ENCODE measurements around the gene NTN4. TPM values are rescaled to one million over a fixed set of nuclear protein-coding genes. Genes with fewer than 3 reads are reported as not detected.

Gene NTN4
- polyA plus RNA-seq, 1 experiment, result 582 TPM

DNA sequence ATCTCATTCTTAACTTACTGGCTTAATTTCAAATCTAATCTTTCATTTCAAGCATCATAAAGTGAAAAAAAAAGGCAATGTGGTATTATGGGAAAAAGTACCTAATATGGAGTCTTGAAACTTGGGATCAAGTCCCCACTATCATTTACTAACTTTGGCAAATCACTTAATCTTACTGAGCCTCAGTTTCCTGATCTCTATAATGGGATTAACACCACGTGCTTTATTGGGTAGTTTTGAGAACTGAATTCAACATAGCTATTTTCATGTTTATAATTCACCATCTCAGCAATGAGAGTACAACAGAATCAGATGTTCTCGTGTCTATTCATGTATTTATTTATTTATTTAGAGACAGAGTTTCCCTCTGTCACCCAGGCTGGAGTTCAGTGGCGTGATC lies 78.3 kb downstream of the NTN4 start:
- ChIA-PET POLR2A (no interaction called here), CTCF (no interaction called here)
- H3K4me3 ChIP-seq (ENCODE audit: low read depth, low read length), result no peak overlapping the region
- no peaks in the 10 kb centered on the region for H3K27me3 ChIP-seq (ENCODE audit: control insufficient read depth, insufficient read depth, low read length)
- TF ChIP-seq, protein P1, sequence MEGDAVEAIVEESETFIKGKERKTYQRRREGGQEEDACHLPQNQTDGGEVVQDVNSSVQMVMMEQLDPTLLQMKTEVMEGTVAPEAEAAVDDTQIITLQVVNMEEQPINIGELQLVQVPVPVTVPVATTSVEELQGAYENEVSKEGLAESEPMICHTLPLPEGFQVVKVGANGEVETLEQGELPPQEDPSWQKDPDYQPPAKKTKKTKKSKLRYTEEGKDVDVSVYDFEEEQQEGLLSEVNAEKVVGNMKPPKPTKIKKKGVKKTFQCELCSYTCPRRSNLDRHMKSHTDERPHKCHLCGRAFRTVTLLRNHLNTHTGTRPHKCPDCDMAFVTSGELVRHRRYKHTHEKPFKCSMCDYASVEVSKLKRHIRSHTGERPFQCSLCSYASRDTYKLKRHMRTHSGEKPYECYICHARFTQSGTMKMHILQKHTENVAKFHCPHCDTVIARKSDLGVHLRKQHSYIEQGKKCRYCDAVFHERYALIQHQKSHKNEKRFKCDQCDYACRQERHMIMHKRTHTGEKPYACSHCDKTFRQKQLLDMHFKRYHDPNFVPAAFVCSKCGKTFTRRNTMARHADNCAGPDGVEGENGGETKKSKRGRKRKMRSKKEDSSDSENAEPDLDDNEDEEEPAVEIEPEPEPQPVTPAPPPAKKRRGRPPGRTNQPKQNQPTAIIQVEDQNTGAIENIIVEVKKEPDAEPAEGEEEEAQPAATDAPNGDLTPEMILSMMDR (IDR thresholded peaks at IDR 0.05; ENCODE audit: insufficient read depth, low read depth, low read length), result no peak
- peaks cover 3% of the 10 kb centered on the region for H3K36me3 ChIP-seq (ENCODE audit: control insufficient read depth, insufficient read depth, low read length)
- no peak for DNase-seq (ENCODE audit: low read depth)

DNA sequence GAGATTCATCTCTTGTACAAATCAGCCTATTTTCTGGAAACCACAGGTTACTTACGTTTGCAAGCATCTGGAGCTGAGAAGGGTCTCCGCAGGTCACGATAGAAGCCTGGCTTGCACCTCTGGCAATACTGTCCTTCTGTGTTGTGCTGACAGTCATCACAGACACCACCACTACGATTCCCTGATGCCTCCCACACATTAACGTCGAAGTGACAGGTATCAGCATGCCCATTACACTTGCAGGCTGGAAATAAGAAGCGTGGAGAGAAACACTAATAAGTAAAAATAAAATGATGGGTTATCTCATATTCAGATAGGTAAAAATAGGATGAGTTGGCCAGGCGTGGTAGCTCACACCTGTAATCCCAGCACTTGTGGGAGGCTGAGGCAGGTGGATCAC lies 80.2 kb downstream of the NTN4 start:
- ChIA-PET CTCF (no interaction called here), POLR2A (no interaction called here)
- TF ChIP-seq, protein P1 (IDR thresholded peaks at IDR 0.05; ENCODE audit: insufficient read depth, low read depth, low read length), result no peak

DNA sequence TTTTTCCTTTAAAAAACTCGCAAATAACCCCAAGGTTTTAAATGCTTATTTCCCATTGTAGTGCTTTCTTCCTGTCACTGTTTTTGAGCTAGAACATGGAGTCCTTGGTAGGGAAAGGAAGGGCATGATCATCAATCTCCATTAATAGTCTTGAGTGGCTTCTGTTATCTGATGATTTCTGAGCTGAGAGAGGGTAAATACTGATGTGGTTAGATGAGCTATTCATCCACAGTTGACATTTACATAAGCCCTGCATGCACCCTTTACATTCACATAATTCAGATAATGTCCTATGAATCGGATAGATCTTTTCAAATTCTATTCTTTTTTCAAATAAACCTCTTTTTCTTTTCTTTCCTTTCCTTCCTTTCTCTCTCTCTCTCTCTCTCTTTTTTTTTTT lies 81.4 kb downstream of the NTN4 start:
- TF ChIP-seq, protein P1 (IDR thresholded peaks at IDR 0.05; ENCODE audit: insufficient read depth, low read depth, low read length), result no peak
- Histone ChIP-seq H3K4me3 (ENCODE audit: low read depth, low read length) (no peak overlapping the region), H3K36me3 (ENCODE audit: control insufficient read depth, insufficient read depth, low read length) (peaks cover 6% of the 10 kb centered on the region), H3K27me3 (ENCODE audit: control insufficient read depth, insufficient read depth, low read length) (no peaks in the 10 kb centered on the region)
- CTCF ChIA-PET, result interaction anchor here (1.1 kb wide), 1 partner anchor 86 kb away, joined by 3 read pairs; no protein-coding TSS in a partner anchor
- DNase-seq (ENCODE audit: low read depth), result no peak
- POLR2A ChIA-PET, result no interaction called here

More for the DNA sequence above, 80.2 kb downstream of the NTN4 start:
- DNase-seq (ENCODE audit: low read depth), result no peak
- no peak overlapping the region for H3K4me3 ChIP-seq (ENCODE audit: low read depth, low read length)
- H3K36me3 ChIP-seq (ENCODE audit: control insufficient read depth, insufficient read depth, low read length), result peaks cover 5% of the 10 kb centered on the region
- H3K27me3 ChIP-seq (ENCODE audit: control insufficient read depth, insufficient read depth, low read length), result no peaks in the 10 kb centered on the region

DNA sequence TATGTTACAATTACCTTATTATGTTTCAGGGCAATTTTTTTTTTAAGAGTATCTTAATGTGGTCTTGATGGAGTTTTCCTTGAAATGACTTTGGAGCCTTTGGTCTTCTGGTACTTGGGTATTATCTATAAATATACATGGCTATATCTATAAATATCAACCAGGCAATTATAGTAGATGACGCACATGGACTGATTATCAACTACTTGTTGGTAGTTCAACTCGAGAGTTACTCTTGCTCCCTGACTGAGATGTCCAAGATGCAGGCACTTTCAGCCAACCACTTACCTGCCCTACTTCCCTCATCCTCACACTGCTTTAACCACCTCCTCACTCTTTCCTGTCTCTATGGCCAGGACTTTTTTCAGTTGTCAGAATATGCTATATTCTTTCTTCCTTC lies 85.4 kb downstream of the NTN4 start:
- Histone ChIP-seq H3K4me3 (ENCODE audit: low read depth, low read length) (no peak overlapping the region), H3K36me3 (ENCODE audit: control insufficient read depth, insufficient read depth, low read length) (peaks cover 5% of the 10 kb centered on the region), H3K27me3 (ENCODE audit: control insufficient read depth, insufficient read depth, low read length) (no peaks in the 10 kb centered on the region)
- DNase-seq (ENCODE audit: low read depth), result no peak
- TF ChIP-seq, protein P1 (IDR thresholded peaks at IDR 0.05; ENCODE audit: insufficient read depth, low read depth, low read length), result no peak
- ChIA-PET POLR2A (no interaction called here), CTCF (interaction anchor here (0.7 to 1.9 kb wide), 2 partner anchors 13 to 88 kb away, joined by 3 to 5 read pairs; no protein-coding TSS in a partner anchor)

DNA sequence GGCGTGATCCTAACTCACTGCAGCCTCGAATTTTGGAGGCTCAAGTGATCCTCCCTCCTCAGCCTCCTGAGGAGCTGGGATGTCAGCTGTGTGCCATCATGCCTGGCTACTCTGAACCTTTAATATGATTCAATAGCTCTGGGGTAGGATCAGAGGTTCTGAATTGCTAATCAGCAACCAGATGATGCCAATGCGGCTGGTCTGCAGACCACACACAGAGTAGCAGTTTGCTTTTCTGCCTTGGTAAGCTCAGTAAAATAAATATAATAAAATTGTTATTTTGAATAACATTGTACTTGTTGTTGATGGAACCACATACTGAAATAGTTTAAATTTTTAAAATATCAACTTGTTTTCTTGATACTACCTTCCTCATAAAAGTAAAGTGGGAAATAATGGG lies 86.6 kb downstream of the NTN4 start:
- no peaks in the 10 kb centered on the region for H3K27me3 ChIP-seq (ENCODE audit: control insufficient read depth, insufficient read depth, low read length)
- POLR2A ChIA-PET, result interaction anchor here (0.7 kb wide), 1 partner anchor 29 kb away, joined by 3 read pairs; no protein-coding TSS in a partner anchor
- no peak for DNase-seq (ENCODE audit: low read depth)
- H3K4me3 ChIP-seq (ENCODE audit: low read depth, low read length), result no peak overlapping the region
- TF ChIP-seq, protein P1 (IDR thresholded peaks at IDR 0.05; ENCODE audit: insufficient read depth, low read depth, low read length), result no peak
- CTCF ChIA-PET, result interaction anchor here (0.8 kb wide), 1 partner anchor 12 kb away, joined by 3 read pairs; no protein-coding TSS in a partner anchor
- peaks cover 3% of the 10 kb centered on the region; the same call in 1 of the 2 replicates for H3K36me3 ChIP-seq (ENCODE audit: control insufficient read depth, insufficient read depth, low read length)
